DND-41 (cell line): ENCODE measurements around the gene EPB41L5.

Source experiments
- CTCF ChIP-seq: IDR thresholded peaks from 2 replicates; pipeline ENCODE4 v1.5.1; 2012; ENCODE audit warnings: borderline replicate concordance, low read length, moderate library complexity, mild to moderate bottlenecking; ENCODE audit not compliant: poor library complexity, severe bottlenecking; ENCODE audit errors: extremely low read depth
- EZH2 ChIP-seq: IDR thresholded peaks from 3 replicates; pipeline ENCODE4 v1.6.1; 2012; ENCODE audit warnings: borderline replicate concordance, low read depth, mild to moderate bottlenecking, moderate library complexity, low read length, inconsistent platforms; ENCODE audit not compliant: severe bottlenecking

DNA sequence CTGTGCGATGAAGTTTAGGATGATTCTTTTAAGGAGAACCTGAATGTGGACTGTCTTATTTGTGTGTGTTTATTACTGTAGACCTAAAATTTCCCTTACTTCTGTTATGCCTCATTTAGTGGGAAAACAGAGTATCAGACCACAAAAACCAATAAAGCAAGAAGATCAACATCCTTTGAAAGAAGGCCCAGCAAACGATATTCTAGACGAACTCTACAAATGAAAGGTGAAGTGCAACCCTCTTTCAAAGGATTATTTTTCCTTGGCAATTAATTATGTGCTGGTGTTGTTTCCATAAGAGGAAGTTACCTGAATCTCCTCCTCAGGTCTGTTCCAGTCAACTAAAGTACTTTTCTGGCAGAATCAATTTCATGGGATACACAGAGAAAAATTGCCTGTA lies 78.6 kb downstream of the EPB41L5 start:
- TF ChIP-seq CTCF (no peak), EZH2 (no peak)
